ENCODE measurements around the gene ENPP5.

- no peak for TF ChIP-seq CTCF (conservative IDR thresholded peaks at IDR 0.05)
- TF ChIP-seq ZFX (IDR thresholded peaks at IDR 0.05): 0 out of 2 replicates have a peak, but pooled peaks have one; percentile 30
Observed at GRCh38 chr6:46170357-46171289, at the start of gene ENPP5.

Data from C4-2B (cell line).